Suprapubic skin (tissue), 4 donors: Measurements from ENCODE around the gene PRLR.

ENCODE experiments used
- CTCF ChIP-seq, 2 donors: fragments of 200-600 bp in 1 of 2; fragments of 450-650 bp in 1 of 2; sonication (generic) in 1 of 2; IDR thresholded peaks; one replicate each; pipeline ENCODE4 v1.5.1; 2016 to 2019; ENCODE audit warnings: antibody characterized with exemption in 2 of 2, mild to moderate bottlenecking in 1 of 2, moderate library complexity in 1 of 2
- POLR2A ChIP-seq, 2 donors: fragments of 450-650 bp; IDR thresholded peaks; one replicate each; pipeline ENCODE4 v1.6.1; 2017; ENCODE audit warnings: antibody characterized with exemption in 2 of 2, mild to moderate bottlenecking in 2 of 2, moderate library complexity in 2 of 2
- POLR2AphosphoS5 ChIP-seq, 3 donors: sonication (generic); formaldehyde crosslinking; IDR thresholded peaks; one replicate each; pipeline ENCODE4 v1.6.1; 2017; ENCODE audit warnings: antibody characterized with exemption in 3 of 3

GRCh38 chr5:35058374-35058788 lies 171.9 kb downstream of the PRLR start:
- TF ChIP-seq CTCF (IDR thresholded peaks at IDR 0.05) (no peak), POLR2A (IDR thresholded peaks at IDR 0.05) (no peak), POLR2AphosphoS5 (IDR thresholded peaks at IDR 0.05) (no peak)
